ENCODE data around the gene CYP2J2. TPM values are rescaled to one million over a fixed set of nuclear protein-coding genes. Genes with fewer than 3 reads are reported as not detected.

Gene CYP2J2
- total RNA-seq, 1 donor from 2014 or later, result 0.32 TPM

- peaks cover 55% of the 10 kb centered on the region for H3K27me3 Mint-ChIP-seq (ENCODE audit: low read depth)
- no peaks in the 10 kb centered on the region for H3K36me3 Mint-ChIP-seq (ENCODE audit: low read depth)
- H3K9me3 Mint-ChIP-seq (ENCODE audit: low read depth), result peaks cover 7% of the 10 kb centered on the region
- no peak for DNase-seq (ENCODE audit: low spot score)
- H3K4me3 Mint-ChIP-seq (ENCODE audit: unreplicated experiment), result no peak overlapping the region
- no peak for TF ChIP-seq CTCF (IDR thresholded peaks at IDR 0.05)
- H3K27ac Mint-ChIP-seq (ENCODE audit: unreplicated experiment), result no peak overlapping the region
- H3K4me1 Mint-ChIP-seq (ENCODE audit: low read depth), result no peaks in the 10 kb centered on the region
Measured at GRCh38 chr1:59846209-59846894, 80.2 kb downstream of the CYP2J2 start.

GRCh38 chr1:59845091-59845490 is 81.5 kb downstream of the CYP2J2 start:
- TF ChIP-seq CTCF (IDR thresholded peaks at IDR 0.05), result no peak
- no peak for DNase-seq (ENCODE audit: low spot score)
- no peaks in the 10 kb centered on the region for H3K4me1 Mint-ChIP-seq (ENCODE audit: low read depth)
- peaks cover 1% of the 10 kb centered on the region for H3K9me3 Mint-ChIP-seq (ENCODE audit: low read depth)
- H3K27me3 Mint-ChIP-seq (ENCODE audit: low read depth), result peaks cover 50% of the 10 kb centered on the region
- no peak overlapping the region for H3K27ac Mint-ChIP-seq (ENCODE audit: unreplicated experiment)
- H3K4me3 Mint-ChIP-seq (ENCODE audit: unreplicated experiment), result no peak overlapping the region
- H3K36me3 Mint-ChIP-seq (ENCODE audit: low read depth), result no peaks in the 10 kb centered on the region

Other genes starting within 250 kb of the CYP2J2 start
- 0.31 to 0.40 TPM in 2 of 3 replicates, not detected in the other for gene HOOK1, start 111.8 kb downstream of the CYP2J2 start, total RNA-seq
- 0.21 to 0.65 TPM in 2 of 3 replicates, not detected in the other for gene C1orf87, start 147.0 kb upstream of the CYP2J2 start, total RNA-seq